MM.1S (cell line): ENCODE results near the gene ELOVL7.
"Not testable (repeated sequence)": the region's sequence is repeated elsewhere in the genome, so short reads cannot be mapped to it uniquely, and the experiment has no call there.

ENCODE experiments used
- DNase-seq: peaks from one replicate; pipeline ENCODE4 v3.0.0-alpha.2; 2015
- H2AFZ ChIP-seq: fragments of 300-600 bp; sonication (generic); 2 replicates; pipeline ENCODE4 v1.6.0; 2016; ENCODE audit warnings: antibody characterized with exemption, low read length
- H3F3A ChIP-seq: fragments of 300-600 bp; sonication (generic); 2 replicates; pipeline ENCODE4 v1.6.1; 2016; ENCODE audit warnings: mild to moderate bottlenecking, antibody characterized with exemption, low read length, moderate library complexity, mixed read lengths; ENCODE audit not compliant: insufficient read depth
- H3K27ac ChIP-seq: fragments of 300-600 bp; sonication (generic); 2 replicates; pipeline ENCODE4 v1.5.1; 2016; ENCODE audit warnings: mild to moderate bottlenecking, low read length
- H3K27me3 ChIP-seq: fragments of 300-600 bp; sonication (generic); replicated peaks from 2 replicates; pipeline ENCODE4 v1.6.0; 2016; ENCODE audit warnings: low read length; ENCODE audit not compliant: insufficient read depth
- H3K36me3 ChIP-seq: fragments of 300-600 bp; sonication (generic); replicated peaks from 2 replicates; pipeline ENCODE4 v1.6.1; 2016; ENCODE audit warnings: mild to moderate bottlenecking, low read length, mixed read lengths; ENCODE audit not compliant: insufficient read depth
- H3K4me1 ChIP-seq: fragments of 300-600 bp; sonication (generic); 2 replicates; pipeline ENCODE4 v1.6.1; 2016; ENCODE audit warnings: low read length, mixed read lengths
- H3K4me2 ChIP-seq: fragments of 300-600 bp; sonication (generic); 2 replicates; pipeline ENCODE4 v1.6.0; 2016; ENCODE audit warnings: low read depth, low read length
- H3K4me3 ChIP-seq: fragments of 300-600 bp; sonication (generic); 2 replicates; pipeline ENCODE4 v1.5.1; 2016; ENCODE audit warnings: low read length, mixed read lengths
- H3K79me2 ChIP-seq: fragments of 300-600 bp; sonication (generic); 2 replicates; pipeline ENCODE4 v1.6.1; 2016; ENCODE audit warnings: mixed run types, low read length, mixed read lengths
- H3K9ac ChIP-seq: fragments of 300-600 bp; sonication (generic); 2 replicates; pipeline ENCODE4 v1.6.1; 2016; ENCODE audit warnings: low read length, mixed read lengths
- H3K9me2 ChIP-seq: fragments of 300-600 bp; sonication (generic); replicated peaks from 2 replicates; pipeline ENCODE4 v1.6.1; 2016; ENCODE audit warnings: mild to moderate bottlenecking, low read length, mixed read lengths; ENCODE audit not compliant: insufficient read depth
- H3K9me3 ChIP-seq: fragments of 300-600 bp; sonication (generic); replicated peaks from 2 replicates; pipeline ENCODE4 v1.6.1; 2016; ENCODE audit warnings: mild to moderate bottlenecking, low read length, mixed read lengths; ENCODE audit not compliant: insufficient read depth
- H4K20me1 ChIP-seq: fragments of 300-600 bp; sonication (generic); 2 replicates; pipeline ENCODE4 v1.6.1; 2016; ENCODE audit warnings: mild to moderate bottlenecking, low read length, moderate library complexity, mixed read lengths; ENCODE audit not compliant: insufficient read depth
- CTCF ChIP-seq: fragments of 300-600 bp; sonication (generic); IDR thresholded peaks from 2 replicates; pipeline ENCODE4 v1.5.1; 2016; ENCODE audit warnings: antibody characterized with exemption, low read length, mixed read lengths
- EZH2 ChIP-seq: fragments of 300-600 bp; sonication (generic); optimal IDR thresholded peaks from 2 replicates; pipeline ENCODE3; 2017; ENCODE audit warnings: low read depth, mild to moderate bottlenecking, antibody characterized with exemption, low read length, mixed read lengths
- EZH2phosphoT487 ChIP-seq: fragments of 300-600 bp; sonication (generic); IDR thresholded peaks from 2 replicates; pipeline ENCODE4 v1.6.1; 2018; ENCODE audit warnings: antibody characterized with exemption, low read length

The ELOVL7 gene

GRCh38 chr5:60802986-60803385 is 41.1 kb downstream of the ELOVL7 start:
- H3K9me3 ChIP-seq: no peaks in the 10 kb centered on the region
- no peak overlapping the region for H3K4me2 ChIP-seq
- no peaks in the 10 kb centered on the region for H4K20me1 ChIP-seq
- TF ChIP-seq CTCF: no peak
- TF ChIP-seq EZH2: no peak
- TF ChIP-seq EZH2phosphoT487: no peak
- no peaks in the 10 kb centered on the region for H3K9me2 ChIP-seq
- H3K79me2 ChIP-seq: no peaks in the 10 kb centered on the region
- no peaks in the 10 kb centered on the region for H3K27me3 ChIP-seq
- no peak overlapping the region for H3K4me3 ChIP-seq
- no peak overlapping the region for H2AFZ ChIP-seq
- no peak for DNase-seq
- no peaks in the 10 kb centered on the region for H3K36me3 ChIP-seq
- H3K9ac ChIP-seq: no peak overlapping the region
- H3F3A ChIP-seq: no peaks in the 10 kb centered on the region
- H3K4me1 ChIP-seq: no peaks in the 10 kb centered on the region
- H3K27ac ChIP-seq: no peak overlapping the region

GRCh38 chr5:60802226-60802625 is 41.8 kb downstream of the ELOVL7 start:
- no peak overlapping the region for H3K27ac ChIP-seq
- H3K4me2 ChIP-seq: no peak overlapping the region
- H4K20me1 ChIP-seq: no peaks in the 10 kb centered on the region
- no peak overlapping the region for H3K4me3 ChIP-seq
- no peaks in the 10 kb centered on the region for H3K9me3 ChIP-seq
- H3K9ac ChIP-seq: no peak overlapping the region
- no peaks in the 10 kb centered on the region for H3K4me1 ChIP-seq
- no peak overlapping the region for H2AFZ ChIP-seq
- H3F3A ChIP-seq: no peaks in the 10 kb centered on the region
- DNase-seq: no peak
- TF ChIP-seq EZH2 (no peak), EZH2phosphoT487 (no peak), CTCF (no peak)
- H3K36me3 ChIP-seq: no peaks in the 10 kb centered on the region
- H3K27me3 ChIP-seq: no peaks in the 10 kb centered on the region
- no peaks in the 10 kb centered on the region for H3K79me2 ChIP-seq
- H3K9me2 ChIP-seq: no peaks in the 10 kb centered on the region

GRCh38 chr5:60797482-60798153 is 46.5 kb downstream of the ELOVL7 start:
- H3K9me2 ChIP-seq: no peaks in the 10 kb centered on the region
- H2AFZ ChIP-seq: no peak overlapping the region
- H3K27me3 ChIP-seq: no peaks in the 10 kb centered on the region
- DNase-seq: no peak
- H3K4me2 ChIP-seq: no peak overlapping the region
- H3K9me3 ChIP-seq: no peaks in the 10 kb centered on the region
- no peaks in the 10 kb centered on the region for H3K4me1 ChIP-seq
- TF ChIP-seq CTCF: no peak
- no peak for TF ChIP-seq EZH2
- no peak for TF ChIP-seq EZH2phosphoT487
- no peak overlapping the region for H3K9ac ChIP-seq
- no peak overlapping the region for H3K27ac ChIP-seq
- no peaks in the 10 kb centered on the region for H4K20me1 ChIP-seq
- no peaks in the 10 kb centered on the region for H3K79me2 ChIP-seq
- H3K36me3 ChIP-seq: no peaks in the 10 kb centered on the region
- no peak overlapping the region for H3K4me3 ChIP-seq
- no peaks in the 10 kb centered on the region for H3F3A ChIP-seq

GRCh38 chr5:60795424-60795950 is 48.6 kb downstream of the ELOVL7 start:
- H3F3A ChIP-seq, H3K9me3 ChIP-seq, H3K4me3 ChIP-seq, DNase-seq, H2AFZ ChIP-seq, H3K9me2 ChIP-seq, H3K27ac ChIP-seq, H3K4me2 ChIP-seq, H3K4me1 ChIP-seq, H3K36me3 ChIP-seq, H3K27me3 ChIP-seq, H4K20me1 ChIP-seq, H3K79me2 ChIP-seq, H3K9ac ChIP-seq: not testable (repeated sequence)
